ENCODE measurements around the gene KLRD1. TPM values are rescaled to one million over a fixed set of nuclear protein-coding genes. Genes with fewer than 3 reads are reported as not detected.
"Not testable (repeated sequence)": the region's sequence is repeated elsewhere in the genome, so short reads cannot be mapped to it uniquely, and the experiment has no call there.

Gene KLRD1
- polyA plus RNA-seq, 1 donor: 0.59 TPM

GRCh38 chr12:10339053-10339840 lies 31.6 kb downstream of the KLRD1 start:
- DNase-seq: no peak

- DNase-seq: not testable (repeated sequence)
These were observed 33.3 kb downstream of the KLRD1 start for GRCh38 chr12:10340946-10341345.

- no peak for DNase-seq
These were observed 34.3 kb downstream of the KLRD1 start for GRCh38 chr12:10341892-10342509.

GRCh38 chr12:10351457-10351856 lies 43.8 kb downstream of the KLRD1 start:
- not testable (repeated sequence) for DNase-seq

- no peak for DNase-seq
These were observed 46.4 kb downstream of the KLRD1 start for GRCh38 chr12:10354071-10354470.

GRCh38 chr12:10354502-10354901 lies 46.8 kb downstream of the KLRD1 start:
- no peak for DNase-seq

- DNase-seq: no peak
These were observed 50.5 kb downstream of the KLRD1 start for GRCh38 chr12:10358131-10358530.

- no peak for DNase-seq
These were observed 51.3 kb downstream of the KLRD1 start for GRCh38 chr12:10358969-10359368.

- no peak for DNase-seq
These were observed 53.4 kb downstream of the KLRD1 start for GRCh38 chr12:10361084-10361483.

- DNase-seq: no peak
These were observed 54.0 kb downstream of the KLRD1 start for GRCh38 chr12:10361622-10362021.

- DNase-seq: no peak
These were observed 54.7 kb downstream of the KLRD1 start for GRCh38 chr12:10362325-10362724.

- no peak for DNase-seq
These were observed 55.4 kb downstream of the KLRD1 start for GRCh38 chr12:10362828-10363657.

- DNase-seq: no peak
These were observed 55.9 kb downstream of the KLRD1 start for GRCh38 chr12:10363658-10363913.

- peak; percentile 71 for DNase-seq
These were observed 56.5 kb downstream of the KLRD1 start for GRCh38 chr12:10363914-10364814.

GRCh38 chr12:10364815-10365622 lies 57.3 kb downstream of the KLRD1 start:
- DNase-seq: peak; percentile 86

- no peak for DNase-seq
These were observed 58.2 kb downstream of the KLRD1 start for GRCh38 chr12:10365696-10366405.

- DNase-seq: no peak
These were observed 59.2 kb downstream of the KLRD1 start for GRCh38 chr12:10366875-10367274.

- not testable (repeated sequence) for DNase-seq
These were observed 60.0 kb downstream of the KLRD1 start for GRCh38 chr12:10367714-10368113.

- no peak for DNase-seq
These were observed 60.8 kb downstream of the KLRD1 start for GRCh38 chr12:10368206-10369171.
